HL-60 (cell line): ENCODE measurements around the gene PDE5A.

Source experiments
- GABPA ChIP-seq: IDR thresholded peaks from 2 replicates; pipeline ENCODE4 v1.6.1; 2012; ENCODE audit warnings: low read depth
- POLR2AphosphoS5 ChIP-seq: IDR thresholded peaks from 2 replicates; pipeline ENCODE4 v1.6.1; 2012; ENCODE audit warnings: low read depth
- REST ChIP-seq: IDR thresholded peaks from 2 replicates; pipeline ENCODE4 v1.6.1; 2012; ENCODE audit warnings: low read depth; ENCODE audit not compliant: insufficient replicate concordance
- SPI1 ChIP-seq: IDR thresholded peaks from 2 replicates; pipeline ENCODE4 v1.6.1; 2012; ENCODE audit warnings: low read depth, mild to moderate bottlenecking, borderline replicate concordance
- TF ChIP-seq, protein P1 (sequence below): IDR thresholded peaks from one replicate; pipeline ENCODE4 v1.5.1; 2011; ENCODE audit warnings: low read length, control low read depth, inconsistent platforms; ENCODE audit not compliant: insufficient read depth

- TF ChIP-seq REST: no peak
- TF ChIP-seq POLR2AphosphoS5: no peak
- TF ChIP-seq, protein P1, sequence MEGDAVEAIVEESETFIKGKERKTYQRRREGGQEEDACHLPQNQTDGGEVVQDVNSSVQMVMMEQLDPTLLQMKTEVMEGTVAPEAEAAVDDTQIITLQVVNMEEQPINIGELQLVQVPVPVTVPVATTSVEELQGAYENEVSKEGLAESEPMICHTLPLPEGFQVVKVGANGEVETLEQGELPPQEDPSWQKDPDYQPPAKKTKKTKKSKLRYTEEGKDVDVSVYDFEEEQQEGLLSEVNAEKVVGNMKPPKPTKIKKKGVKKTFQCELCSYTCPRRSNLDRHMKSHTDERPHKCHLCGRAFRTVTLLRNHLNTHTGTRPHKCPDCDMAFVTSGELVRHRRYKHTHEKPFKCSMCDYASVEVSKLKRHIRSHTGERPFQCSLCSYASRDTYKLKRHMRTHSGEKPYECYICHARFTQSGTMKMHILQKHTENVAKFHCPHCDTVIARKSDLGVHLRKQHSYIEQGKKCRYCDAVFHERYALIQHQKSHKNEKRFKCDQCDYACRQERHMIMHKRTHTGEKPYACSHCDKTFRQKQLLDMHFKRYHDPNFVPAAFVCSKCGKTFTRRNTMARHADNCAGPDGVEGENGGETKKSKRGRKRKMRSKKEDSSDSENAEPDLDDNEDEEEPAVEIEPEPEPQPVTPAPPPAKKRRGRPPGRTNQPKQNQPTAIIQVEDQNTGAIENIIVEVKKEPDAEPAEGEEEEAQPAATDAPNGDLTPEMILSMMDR: no peak
- no peak for TF ChIP-seq SPI1
- no peak for TF ChIP-seq GABPA
These were observed 1.0 kb downstream of the PDE5A start for GRCh38 chr4:119627267-119628255.
